Parathyroid adenoma (tissue), 2 donors: ENCODE measurements around the gene ATXN10.

Source experiments
- H2AFZ ChIP-seq: fragments of 300-600 bp; sonication (generic); one replicate; pipeline ENCODE4 v1.7.0; 2017; ENCODE audit warnings: antibody characterized with exemption, mild to moderate bottlenecking
- H3K27ac ChIP-seq: fragments of 300-600 bp; sonication (generic); one replicate; pipeline ENCODE4 v1.7.0; 2017
- H3K27me3 ChIP-seq: fragments of 300-600 bp; sonication (generic); one replicate; pipeline ENCODE4 v1.7.0; 2017; ENCODE audit warnings: low read length; ENCODE audit not compliant: control insufficient read depth, insufficient read depth
- H3K36me3 ChIP-seq: fragments of 300-600 bp; sonication (generic); one replicate; pipeline ENCODE4 v1.7.0; 2017; ENCODE audit warnings: low read length; ENCODE audit not compliant: control insufficient read depth, insufficient read depth
- H3K4me1 ChIP-seq: fragments of 300-600 bp; sonication (generic); one replicate; pipeline ENCODE4 v1.7.0; 2017; ENCODE audit warnings: control low read depth
- H3K4me2 ChIP-seq: fragments of 300-600 bp; sonication (generic); one replicate; pipeline ENCODE4 v1.7.0; 2017; ENCODE audit warnings: low read length
- H3K4me3 ChIP-seq: fragments of 300-600 bp; sonication (generic); one replicate; pipeline ENCODE4 v1.7.0; 2017; ENCODE audit warnings: low read depth, low read length
- H3K79me2 ChIP-seq: fragments of 300-600 bp; sonication (generic); one replicate; pipeline ENCODE4 v1.7.0; 2017; ENCODE audit warnings: control low read depth
- H3K9ac ChIP-seq: fragments of 300-600 bp; sonication (generic); one replicate; pipeline ENCODE4 v1.7.0; 2017; ENCODE audit warnings: mild to moderate bottlenecking
- H3K9me3 ChIP-seq: fragments of 300-600 bp; sonication (generic); one replicate; pipeline ENCODE4 v1.7.0; 2017; ENCODE audit warnings: low read length; ENCODE audit not compliant: control insufficient read depth
- CTCF ChIP-seq: fragments of 300-600 bp; sonication (generic); IDR thresholded peaks from one replicate; pipeline ENCODE4 v1.7.0; 2017; ENCODE audit warnings: antibody characterized with exemption, mild to moderate bottlenecking
- donor health status: primary hyperparathyroidism.

Gene ATXN10

GRCh38 chr22:45762545-45763235, 91.1 kb downstream of the ATXN10 start:
- H3K4me3 ChIP-seq = no peak overlapping the region
- H3K9ac ChIP-seq = no peak overlapping the region
- H3K9me3 ChIP-seq = no peaks in the 10 kb centered on the region
- H3K4me2 ChIP-seq = no peak overlapping the region
- H3K27me3 ChIP-seq = no peaks in the 10 kb centered on the region
- H2AFZ ChIP-seq = no peak overlapping the region
- H3K79me2 ChIP-seq = peaks cover 5% of the 10 kb centered on the region
- no peaks in the 10 kb centered on the region for H3K36me3 ChIP-seq
- no peaks in the 10 kb centered on the region for H3K4me1 ChIP-seq
- no peak for TF ChIP-seq CTCF
- H3K27ac ChIP-seq = no peak overlapping the region

GRCh38 chr22:45763236-45763624, 91.6 kb downstream of the ATXN10 start:
- no peak overlapping the region for H3K27ac ChIP-seq
- H2AFZ ChIP-seq = no peak overlapping the region
- H3K27me3 ChIP-seq = no peaks in the 10 kb centered on the region
- H3K36me3 ChIP-seq = no peaks in the 10 kb centered on the region
- peaks cover 3% of the 10 kb centered on the region for H3K79me2 ChIP-seq
- no peaks in the 10 kb centered on the region for H3K4me1 ChIP-seq
- H3K9me3 ChIP-seq = no peaks in the 10 kb centered on the region
- no peak for TF ChIP-seq CTCF
- no peak overlapping the region for H3K4me3 ChIP-seq
- no peak overlapping the region for H3K9ac ChIP-seq
- H3K4me2 ChIP-seq = no peak overlapping the region

- no peaks in the 10 kb centered on the region for H3K4me1 ChIP-seq
- no peak overlapping the region for H3K27ac ChIP-seq
- H3K9me3 ChIP-seq = no peaks in the 10 kb centered on the region
- H3K4me3 ChIP-seq = no peak overlapping the region
- no peak overlapping the region for H3K4me2 ChIP-seq
- H3K36me3 ChIP-seq = no peaks in the 10 kb centered on the region
- no peak for TF ChIP-seq CTCF
- no peak overlapping the region for H2AFZ ChIP-seq
- no peak overlapping the region for H3K9ac ChIP-seq
- H3K79me2 ChIP-seq = no peaks in the 10 kb centered on the region
- no peaks in the 10 kb centered on the region for H3K27me3 ChIP-seq
These were observed 96.9 kb downstream of the ATXN10 start for GRCh38 chr22:45768490-45768889.

GRCh38 chr22:45769569-45770210, 98.1 kb downstream of the ATXN10 start:
- Histone ChIP-seq H3K27me3 (no peaks in the 10 kb centered on the region), H3K9ac (no peak overlapping the region), H3K79me2 (no peaks in the 10 kb centered on the region), H3K36me3 (no peaks in the 10 kb centered on the region), H3K4me2 (no peak overlapping the region), H3K9me3 (no peaks in the 10 kb centered on the region), H3K27ac (no peak overlapping the region), H3K4me3 (no peak overlapping the region), H3K4me1 (no peaks in the 10 kb centered on the region), H2AFZ (no peak overlapping the region)
- no peak for TF ChIP-seq CTCF

- Histone ChIP-seq H3K9ac (no peak overlapping the region), H3K4me2 (no peak overlapping the region), H2AFZ (no peak overlapping the region), H3K27me3 (no peaks in the 10 kb centered on the region), H3K27ac (no peak overlapping the region), H3K4me1 (no peaks in the 10 kb centered on the region), H3K79me2 (no peaks in the 10 kb centered on the region), H3K36me3 (no peaks in the 10 kb centered on the region), H3K4me3 (no peak overlapping the region), H3K9me3 (no peaks in the 10 kb centered on the region)
- no peak for TF ChIP-seq CTCF
These were observed 98.9 kb downstream of the ATXN10 start for GRCh38 chr22:45770506-45770905.
